Medulla oblongata (tissue), 1 donor: ENCODE data around the gene FGD4.
"Not testable (repeated sequence)": the region's sequence is repeated elsewhere in the genome, so short reads cannot be mapped to it uniquely, and the experiment has no call there.

Source experiments
- DNase-seq: peaks from one replicate; pipeline ENCODE4 v3.0.0-alpha.2; 2015; ENCODE audit errors: extremely low spot score

FGD4 gene

DNA sequence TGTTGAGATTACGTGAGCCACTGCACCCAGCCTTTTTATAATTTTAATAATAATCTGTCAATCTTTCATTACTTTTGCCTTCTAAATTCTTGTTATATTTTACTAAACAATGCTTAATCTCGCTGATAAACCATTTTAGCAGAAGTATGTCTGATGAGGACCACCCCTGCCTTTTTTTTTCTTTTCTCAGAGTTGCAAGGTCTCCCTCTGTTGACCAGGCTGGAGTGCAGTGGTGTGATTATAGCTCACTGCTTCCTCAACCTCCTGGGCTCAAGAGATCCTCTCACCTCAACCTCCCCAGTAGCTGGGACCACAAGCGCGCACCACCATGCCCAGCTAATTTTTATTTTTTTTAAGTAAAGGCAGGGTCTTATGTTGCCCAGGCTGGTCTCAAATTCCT lies 161.2 kb downstream of the FGD4 start:
- DNase-seq, result no peak

DNA sequence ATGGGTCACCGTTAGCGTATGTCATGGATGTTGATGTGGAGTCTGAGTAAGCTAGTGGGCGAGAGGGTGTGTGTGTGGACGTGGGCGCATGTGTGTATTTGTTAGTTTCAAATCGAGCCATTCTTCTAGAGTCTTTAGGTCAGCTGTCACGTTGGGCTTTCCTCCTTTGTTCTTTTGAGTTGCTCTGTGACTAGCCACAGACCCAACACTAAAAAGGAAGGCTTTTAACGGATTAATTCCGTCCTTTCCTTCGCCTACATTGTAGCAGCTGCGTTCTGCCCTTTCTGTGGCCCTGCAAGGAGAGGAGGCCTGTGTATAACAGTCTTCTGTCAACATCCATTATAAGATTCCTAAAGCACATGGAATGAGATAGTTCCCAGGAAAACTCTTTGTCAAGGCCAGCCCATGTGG lies 162.6 kb downstream of the FGD4 start:
- DNase-seq, result no peak

DNA sequence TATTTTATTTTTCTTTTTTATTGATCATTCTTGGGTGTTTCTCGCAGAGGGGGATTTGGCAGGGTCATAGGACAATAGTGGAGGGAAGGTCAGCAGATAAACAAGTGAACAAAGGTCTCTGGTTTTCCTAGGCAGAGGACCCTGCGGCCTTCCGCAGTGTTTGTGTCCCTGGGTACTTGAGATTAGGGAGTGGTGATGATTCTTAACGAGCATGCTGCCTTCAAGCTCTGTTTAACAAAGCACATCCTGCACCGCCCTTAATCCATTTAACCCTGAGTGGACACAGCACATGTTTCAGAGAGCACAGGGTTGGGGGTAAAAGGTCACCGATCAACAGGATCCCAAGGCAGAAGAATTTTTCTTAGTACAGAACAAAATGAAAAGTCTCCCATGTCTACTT lies 163.1 kb downstream of the FGD4 start:
- DNase-seq, result not testable (repeated sequence)

DNA sequence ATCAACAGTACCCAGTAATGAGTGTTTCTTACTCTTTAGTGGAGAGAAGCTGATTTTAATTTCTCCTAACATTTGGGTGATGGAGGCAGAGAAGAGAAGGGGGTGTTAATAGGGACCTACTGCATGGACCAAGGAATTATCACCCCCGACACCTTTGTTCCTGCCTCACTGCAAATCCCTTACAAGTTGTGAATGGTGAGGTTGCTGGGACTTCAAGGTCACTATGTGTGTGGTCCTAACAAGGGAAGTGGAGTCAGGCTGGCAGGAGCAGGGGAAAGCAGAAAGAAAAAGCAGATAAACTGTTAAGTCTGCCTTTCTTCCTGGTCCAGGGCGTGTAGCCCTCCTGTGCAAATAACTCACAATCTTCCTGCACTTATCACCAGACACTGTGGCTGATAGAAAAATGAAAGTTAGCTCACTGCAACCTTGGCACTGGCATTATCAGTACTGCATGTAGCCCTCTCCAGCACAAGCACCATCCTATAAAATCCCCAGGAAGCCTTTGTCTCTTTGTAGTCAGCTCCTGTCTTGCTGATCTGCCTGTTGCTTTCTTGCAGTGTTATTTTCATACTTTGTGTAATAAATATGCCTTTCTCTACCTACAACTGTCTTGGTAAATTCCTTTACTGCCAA lies 167.4 kb downstream of the FGD4 start:
- DNase-seq, result no peak

DNA sequence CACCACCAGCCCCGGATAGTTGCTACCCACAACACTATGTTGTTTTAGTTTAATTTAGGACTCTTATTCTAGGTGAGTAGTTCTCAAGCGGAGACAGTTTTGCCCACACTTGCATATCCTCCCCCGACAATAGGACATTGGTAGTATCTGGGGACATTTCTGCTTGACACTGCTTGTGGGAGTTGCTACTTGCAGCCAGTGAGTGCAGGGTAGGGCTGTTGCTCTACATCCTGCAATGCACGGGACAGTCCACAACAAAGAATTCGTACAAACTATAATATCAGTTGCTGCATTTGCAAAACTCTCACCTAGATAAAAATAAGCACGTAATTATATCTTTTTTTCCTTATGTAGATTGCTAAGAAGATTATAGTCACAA lies 167.9 kb downstream of the FGD4 start:
- DNase-seq, result peak; percentile 65

DNA sequence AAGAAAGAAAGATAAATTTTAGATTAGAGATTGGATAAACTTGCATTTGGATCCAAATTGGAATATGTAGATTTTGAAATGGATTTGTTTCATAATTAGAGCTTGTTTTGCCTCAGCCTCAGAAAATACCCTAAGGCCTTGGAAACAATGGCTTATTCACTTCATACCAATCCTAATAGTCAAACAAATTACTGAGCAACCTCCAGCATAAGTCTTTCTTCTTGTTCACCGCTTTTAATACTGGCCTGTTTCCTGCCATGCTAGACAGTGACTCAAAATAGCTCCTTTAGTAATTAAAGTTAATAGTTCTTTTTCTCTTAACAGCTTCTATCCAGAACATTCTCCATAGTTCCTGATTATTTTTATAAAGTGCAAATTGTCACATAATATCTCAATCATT lies 168.9 kb downstream of the FGD4 start:
- peak; percentile 58 for DNase-seq

DNA sequence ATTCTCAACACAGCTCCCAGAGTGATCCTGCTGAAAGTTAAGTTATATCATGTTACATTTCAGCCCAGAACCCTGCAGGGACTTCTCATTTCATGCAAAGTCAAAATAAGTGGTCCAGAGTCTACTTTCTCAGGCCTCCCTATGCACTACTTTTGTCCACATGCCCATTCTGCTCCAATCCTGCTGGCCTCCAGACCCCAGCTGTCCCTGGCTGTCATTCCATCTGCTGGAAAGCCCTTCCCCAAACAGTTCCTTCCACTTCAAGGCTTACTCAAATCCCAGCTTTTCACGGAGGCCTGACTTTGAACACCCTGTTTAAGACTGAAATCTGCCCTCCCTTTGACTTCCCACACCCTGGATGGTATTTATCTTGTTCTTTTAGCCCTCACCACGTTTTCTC lies 169.9 kb downstream of the FGD4 start:
- no peak for DNase-seq

DNA sequence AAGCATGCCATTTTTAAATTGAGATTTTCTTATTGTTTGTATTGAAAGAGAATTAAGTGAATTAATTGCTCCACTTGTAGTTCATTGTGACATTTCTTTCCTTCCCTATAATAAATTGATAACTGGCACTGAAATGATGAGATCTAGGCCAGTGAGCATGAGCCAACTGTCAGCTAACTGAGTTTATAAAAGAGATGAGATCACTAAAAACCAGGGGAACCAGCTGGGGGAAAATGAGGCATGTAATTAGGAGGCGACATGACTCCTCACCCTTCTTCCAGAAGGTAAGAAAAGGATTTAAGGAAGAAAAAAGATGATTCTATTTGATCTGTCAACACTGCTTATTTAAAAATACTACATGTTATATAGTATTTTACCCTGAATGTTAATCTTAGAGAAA lies 175.2 kb downstream of the FGD4 start:
- DNase-seq, result no peak

DNA sequence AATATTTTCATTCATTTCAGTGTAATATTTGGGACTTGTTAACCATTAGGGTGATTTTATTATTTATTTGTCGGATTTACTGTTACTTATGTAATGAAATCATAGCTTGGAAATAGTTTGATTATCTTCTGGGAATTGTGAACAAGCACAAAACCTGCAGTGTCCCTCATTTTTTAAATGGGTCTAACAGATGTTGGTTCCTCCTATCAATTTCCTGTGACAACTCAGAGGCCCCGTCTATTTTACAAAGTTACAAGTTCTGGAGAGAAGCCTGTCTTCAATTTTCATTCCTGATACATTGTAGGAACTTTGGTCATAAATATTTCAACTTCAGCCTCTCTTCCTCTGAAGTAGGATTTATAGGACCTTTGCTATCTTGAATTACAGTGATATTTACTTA lies 178.0 kb downstream of the FGD4 start:
- DNase-seq, result no peak

DNA sequence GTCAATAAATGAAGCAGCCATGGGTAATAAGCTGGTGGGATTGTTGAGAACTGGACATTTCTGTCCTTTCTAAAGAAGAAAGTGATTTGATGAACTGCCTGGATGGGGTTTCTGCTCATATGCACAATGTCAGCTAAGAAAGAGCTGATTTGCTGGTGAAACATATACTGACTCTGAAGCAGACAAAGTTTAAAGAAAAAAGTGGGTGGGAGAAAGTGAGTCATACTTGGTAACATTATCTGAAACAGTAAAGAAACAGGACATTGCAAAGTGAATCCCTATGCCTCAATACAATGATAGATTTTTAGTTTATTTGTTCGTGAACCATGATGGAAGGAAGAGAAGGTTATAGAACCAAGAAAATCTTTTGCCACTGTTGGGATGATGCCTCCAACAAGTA lies 184.2 kb downstream of the FGD4 start:
- no peak for DNase-seq

DNA sequence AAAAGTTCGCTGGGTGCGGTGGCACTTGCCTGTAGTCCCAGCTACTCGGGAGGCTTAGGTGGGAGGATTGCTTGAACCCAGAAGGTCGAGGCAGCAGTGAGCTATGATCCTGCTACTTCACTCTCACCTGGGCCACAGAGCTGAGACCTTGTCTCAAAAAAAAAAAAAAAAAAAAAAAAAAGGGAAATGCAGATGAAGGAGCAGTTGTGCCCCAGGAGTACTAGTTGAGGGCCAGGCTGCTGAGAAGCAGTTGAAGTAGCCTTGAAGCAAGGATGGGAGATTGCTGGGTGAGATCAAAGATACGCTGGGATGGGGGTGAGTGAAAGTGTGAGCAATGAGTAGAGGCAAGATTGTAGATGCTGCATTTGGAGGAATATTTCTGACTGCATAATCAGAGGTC lies 186.3 kb downstream of the FGD4 start:
- no peak for DNase-seq

DNA sequence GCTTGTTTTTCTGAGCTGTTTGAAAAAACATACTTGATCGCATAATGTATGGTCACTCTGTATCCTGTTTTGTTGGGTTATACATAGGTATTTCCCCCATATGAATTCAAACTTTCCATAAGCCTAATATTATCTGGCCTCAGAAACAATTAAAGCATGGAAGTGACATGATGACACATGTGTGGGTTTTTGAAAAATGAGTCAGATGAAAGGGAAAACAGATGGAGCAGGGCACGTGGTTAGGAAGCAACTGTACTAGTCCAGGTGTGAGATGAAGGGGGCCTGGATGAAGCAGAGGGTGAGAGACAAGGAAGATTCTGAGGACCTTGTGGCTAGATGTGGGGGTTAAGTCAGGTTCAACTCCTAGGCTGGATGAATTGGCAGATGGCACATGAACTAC lies 187.0 kb downstream of the FGD4 start:
- no peak for DNase-seq

DNA sequence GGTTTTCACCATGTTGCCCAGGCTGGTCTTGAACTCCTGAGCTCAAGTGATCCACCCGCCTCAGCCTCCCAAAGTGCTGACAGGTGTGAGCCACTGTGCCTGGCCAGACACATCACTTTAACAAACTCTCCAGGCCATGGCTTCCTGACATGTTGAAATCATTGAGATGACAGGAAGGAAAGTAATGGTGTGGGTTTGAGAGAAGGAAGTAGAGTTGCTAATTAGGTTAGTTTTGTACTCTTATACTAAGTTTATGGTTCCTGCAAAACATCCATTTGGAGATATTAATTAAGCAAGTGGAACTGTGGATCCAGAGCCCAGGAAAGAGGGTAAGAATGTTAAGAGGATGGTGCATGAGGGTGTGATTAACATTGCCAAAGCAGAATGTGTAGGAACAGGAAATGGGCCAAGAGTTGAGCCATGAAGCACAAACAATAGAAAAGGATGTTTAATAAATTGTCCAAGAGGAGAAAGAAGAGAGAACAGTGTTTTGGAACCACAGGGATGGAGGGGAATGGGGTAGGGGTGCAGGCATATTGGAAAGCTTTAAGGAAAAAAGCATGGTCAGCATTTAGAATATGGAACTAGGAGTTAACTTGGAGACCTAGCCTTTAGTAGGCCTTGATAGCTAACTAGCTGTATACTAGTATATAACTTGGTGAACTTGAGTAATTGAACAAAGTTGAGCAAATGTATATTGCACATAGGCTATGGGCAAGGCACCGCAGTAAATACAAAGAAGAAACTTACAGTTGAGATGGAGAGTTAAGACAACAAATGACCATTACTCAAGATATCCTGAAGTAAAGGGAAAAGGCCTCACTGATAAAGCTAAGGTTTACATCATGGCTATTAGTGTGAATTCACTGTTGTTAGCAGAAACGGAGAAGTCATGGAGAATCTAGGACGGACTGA lies 188.5 kb downstream of the FGD4 start:
- no peak for DNase-seq

DNA sequence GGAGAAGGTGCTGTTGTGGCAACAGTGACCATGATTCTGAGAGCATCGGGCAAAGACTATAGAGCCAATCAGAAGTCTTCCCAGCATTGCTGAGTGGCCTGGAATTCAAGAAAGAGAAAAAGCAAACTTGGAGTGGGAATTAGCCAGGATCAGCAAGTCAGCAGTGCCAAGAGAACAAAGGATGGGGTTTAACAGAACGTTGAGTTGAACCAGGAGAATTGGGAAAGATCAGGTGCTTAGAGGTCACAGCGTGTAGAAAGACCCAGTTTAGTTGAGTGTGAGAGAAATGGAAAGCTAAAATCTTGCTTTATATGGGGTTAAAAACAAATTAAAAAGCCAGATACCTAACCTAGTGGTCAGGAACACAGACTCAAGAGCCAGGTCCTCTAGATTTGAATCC lies 189.2 kb downstream of the FGD4 start:
- DNase-seq, result no peak

DNA sequence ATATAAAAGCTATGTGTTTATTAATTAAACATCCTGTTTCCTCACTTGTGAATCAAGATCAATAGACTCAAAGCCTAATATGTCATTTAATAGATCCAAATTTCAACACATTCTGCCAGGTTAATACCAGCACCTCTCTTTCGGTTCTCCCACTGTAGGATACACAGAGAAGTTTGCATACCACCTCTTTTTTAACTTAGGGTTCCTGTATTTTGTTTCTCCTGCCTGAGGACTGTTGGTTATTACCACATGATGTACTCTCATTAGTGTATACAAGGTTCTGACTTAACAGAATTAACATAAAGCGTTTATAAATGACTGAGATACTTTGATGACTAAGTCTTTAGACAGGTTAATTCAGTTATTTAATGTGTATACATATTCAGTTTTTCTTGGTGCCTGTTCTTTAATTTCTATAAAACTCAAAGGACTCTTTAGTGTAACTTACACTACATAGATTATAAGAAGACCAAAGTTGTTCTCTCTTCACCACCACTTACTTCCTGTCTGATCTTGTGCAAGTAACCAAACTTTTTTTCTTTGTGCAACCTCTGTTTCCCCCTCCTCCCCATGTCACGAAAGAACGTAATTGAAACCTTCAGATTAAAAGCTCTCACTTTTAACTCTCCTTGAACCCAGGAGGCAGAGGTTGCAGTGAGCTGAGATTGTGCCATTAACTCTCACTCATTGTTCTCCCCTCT lies 190.0 kb downstream of the FGD4 start:
- peak; percentile 27 for DNase-seq

DNA sequence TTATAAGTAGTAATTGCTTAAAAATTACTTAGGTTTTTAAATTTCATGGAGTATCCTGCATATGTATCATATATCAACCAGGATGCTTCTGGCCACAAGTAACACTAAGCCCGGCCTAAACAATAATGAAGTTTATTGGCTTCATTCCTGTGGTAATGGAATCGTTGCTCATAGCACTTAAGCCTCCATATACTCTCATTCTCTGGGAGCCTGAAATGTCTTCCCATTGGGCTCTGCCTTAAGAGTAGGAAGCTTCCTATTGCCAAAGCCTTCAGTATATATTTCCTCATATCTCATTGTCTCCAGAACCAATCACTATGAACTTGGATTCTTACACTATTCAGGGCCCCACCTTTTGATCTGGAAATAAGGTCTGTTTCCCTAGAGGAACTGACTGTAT lies 195.9 kb downstream of the FGD4 start:
- DNase-seq, result no peak

DNA sequence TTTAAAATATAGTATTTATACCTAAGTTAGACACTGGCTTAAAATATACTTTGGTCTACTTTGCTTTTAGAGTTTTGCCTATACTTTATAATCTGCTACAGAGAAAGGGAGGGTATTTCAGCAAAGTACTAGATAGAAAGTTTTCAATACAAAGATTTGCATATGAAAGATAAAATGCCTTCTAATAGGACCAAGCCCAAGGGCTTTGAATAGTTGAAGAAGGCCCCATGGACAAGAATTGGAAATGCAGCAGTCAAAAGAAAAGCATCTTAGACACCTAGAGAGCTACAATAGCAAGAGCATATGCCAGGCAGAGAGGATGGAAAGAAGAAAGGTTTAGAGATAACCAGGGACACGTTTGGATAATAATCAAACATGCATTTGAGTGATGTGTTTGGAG lies 196.7 kb downstream of the FGD4 start:
- no peak for DNase-seq

DNA sequence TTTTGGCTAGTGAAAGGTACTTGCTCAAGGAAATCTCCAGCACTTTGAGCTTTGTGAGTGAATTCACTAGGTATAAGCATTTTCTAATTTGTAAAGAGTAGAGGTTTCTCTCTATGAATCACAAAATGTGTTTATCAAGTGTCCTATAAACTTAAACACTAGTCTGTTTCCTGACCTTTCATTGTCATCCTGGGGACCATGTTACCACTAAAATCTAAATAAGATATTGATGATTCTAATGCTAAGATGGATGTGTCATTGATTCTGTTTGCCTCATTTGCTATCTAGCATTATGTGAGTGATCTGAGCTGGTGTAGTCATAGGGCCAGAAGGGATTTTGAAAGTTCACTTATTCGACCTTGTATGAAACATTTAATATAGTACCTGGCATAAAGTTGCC lies 199.3 kb downstream of the FGD4 start:
- no peak for DNase-seq

DNA sequence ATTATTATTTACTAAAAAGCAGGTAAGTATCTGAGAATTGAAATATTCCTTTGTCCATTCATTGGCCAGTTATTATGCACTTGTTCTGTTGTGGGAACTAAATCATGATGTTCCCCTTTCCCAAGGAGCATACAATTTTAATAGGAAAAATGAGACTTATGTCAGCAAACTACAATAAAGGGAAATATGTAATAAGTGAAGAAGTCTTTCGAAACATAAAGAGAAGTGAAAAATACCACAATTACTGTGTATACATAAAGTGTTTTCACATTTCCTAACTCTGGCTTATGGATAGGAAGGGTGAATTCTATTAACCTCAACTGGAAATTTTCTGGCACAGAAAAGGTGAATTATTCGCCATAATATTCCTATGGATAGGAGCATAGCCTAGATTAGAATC lies 201.3 kb downstream of the FGD4 start:
- no peak for DNase-seq

DNA sequence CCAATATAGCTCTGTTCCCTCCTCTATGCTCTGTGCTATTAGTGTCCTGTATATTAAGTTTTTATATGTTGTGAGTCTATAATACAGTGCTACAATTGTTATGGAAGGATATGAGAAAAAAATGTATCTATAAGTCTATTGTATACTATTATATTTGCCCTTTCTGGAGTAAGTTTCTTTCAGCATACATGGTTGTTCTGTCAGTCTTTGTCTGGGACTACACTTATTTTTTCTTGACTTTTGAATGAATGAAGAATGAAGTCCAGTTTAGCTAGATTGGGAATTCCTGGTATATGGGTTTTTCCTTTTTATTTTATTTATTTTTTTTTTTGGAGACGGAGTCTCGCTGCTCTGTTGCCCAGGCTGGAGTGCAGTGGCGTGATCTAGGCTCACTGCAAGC lies 203.7 kb downstream of the FGD4 start:
- no peak for DNase-seq

DNA sequence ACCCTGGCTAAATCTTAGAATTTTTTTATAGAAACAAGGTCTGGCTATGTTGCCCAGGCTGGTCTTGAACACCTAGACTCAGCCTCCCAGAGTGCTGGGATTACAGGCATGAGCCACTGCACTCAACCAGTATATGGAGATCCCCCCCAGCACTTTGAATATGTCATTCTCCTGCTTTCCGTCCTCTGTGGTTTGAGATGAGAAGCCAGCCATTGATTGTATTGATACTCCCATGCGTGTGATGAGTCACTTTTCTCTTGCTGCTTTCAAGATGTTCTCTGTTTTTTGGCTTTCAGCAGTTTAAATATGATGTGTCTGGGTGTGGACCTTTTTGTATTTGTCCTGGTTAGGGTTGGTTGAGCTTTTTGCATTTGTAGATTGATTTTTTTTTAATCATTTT lies 204.5 kb downstream of the FGD4 start:
- no peak for DNase-seq

DNA sequence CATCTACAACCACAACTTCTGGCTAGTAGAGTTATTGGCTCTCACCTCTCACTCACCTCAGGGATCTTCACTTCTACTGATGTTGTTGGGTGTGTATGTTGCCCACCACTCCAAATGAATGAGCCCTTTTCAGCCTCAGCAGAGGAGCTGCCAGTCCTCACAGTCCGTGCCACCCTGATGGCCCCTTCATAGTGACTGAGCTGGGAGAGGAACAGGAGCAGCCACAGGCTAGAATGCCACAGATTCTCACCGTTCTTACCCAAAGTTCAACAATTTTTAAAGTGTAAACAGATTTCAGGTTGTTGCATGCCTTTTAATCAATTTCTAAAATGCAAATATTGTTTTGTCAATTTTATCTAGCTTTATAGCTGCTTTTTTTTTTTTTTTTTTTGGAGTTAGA lies 205.2 kb downstream of the FGD4 start:
- DNase-seq, result no peak
